T-helper 22 cell (primary cell): ENCODE data around the gene KDELR3.

Experiments
- DNase-seq: peaks from one replicate; pipeline ENCODE4 v3.0.0-alpha.2; 2020; ENCODE audit warnings: low read depth

KDELR3 gene

DNA sequence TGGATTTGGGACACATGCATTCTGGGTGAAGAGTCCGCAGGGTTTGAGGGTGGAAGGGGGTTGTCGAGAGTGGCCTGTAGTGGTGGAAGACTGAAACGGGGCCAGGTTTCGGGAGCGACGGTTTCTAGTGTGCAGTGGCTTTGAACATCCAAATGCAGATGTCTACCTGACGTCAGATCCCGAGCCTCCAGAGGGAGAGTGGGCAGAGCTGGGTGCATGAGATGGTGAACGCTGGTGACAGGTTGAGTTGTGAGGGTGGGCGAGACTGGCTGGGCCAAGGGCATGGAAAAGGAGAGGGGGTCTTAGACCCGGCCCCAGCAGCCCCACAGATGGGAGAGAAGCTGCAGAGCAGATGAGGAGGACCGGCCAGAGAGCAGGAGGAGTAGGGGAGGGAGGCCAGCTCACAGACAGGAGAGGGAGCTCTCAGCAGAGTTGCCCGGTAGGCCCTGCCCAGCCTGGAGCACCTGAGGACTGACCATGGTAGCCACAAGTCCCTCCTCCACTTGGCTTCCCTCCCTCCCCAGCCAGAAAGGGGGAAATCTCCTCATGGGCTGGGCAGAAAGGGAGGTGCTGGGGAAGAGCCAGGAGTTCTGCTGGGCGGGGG, 27.0 kb upstream of the KDELR3 start:
- no peak for DNase-seq

DNA sequence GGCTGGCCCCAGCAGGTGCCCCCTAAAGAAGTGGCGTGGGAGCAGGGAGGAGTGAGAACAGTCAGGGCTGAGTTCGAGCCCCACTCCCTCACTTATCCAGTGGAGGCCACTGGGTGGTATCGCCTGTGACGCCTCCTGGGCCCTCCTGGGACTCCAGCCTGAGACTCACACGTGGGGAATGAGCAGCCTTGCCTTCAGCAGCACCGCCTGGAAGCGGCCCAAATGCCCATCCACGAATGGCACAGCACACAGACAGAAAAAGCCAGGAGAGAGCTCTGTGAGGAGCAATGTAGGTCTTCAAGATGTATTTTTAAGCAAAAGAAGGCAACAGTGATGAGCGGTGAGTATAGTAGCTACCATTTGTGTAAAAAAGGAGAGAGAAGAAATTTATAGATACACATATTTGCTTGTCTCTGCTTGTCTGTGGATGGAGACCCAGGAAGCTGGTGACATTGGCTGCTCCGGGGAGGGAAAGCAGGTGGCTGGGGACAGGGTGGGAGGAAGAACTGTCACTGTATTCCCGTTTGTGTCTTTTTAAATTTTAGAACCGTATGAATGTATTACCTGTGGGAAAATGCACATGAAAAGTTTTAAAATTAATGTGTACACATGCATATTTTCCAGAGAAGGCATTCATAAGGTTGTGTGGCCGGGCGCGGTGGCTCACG, 26.1 kb upstream of the KDELR3 start:
- DNase-seq: no peak

DNA sequence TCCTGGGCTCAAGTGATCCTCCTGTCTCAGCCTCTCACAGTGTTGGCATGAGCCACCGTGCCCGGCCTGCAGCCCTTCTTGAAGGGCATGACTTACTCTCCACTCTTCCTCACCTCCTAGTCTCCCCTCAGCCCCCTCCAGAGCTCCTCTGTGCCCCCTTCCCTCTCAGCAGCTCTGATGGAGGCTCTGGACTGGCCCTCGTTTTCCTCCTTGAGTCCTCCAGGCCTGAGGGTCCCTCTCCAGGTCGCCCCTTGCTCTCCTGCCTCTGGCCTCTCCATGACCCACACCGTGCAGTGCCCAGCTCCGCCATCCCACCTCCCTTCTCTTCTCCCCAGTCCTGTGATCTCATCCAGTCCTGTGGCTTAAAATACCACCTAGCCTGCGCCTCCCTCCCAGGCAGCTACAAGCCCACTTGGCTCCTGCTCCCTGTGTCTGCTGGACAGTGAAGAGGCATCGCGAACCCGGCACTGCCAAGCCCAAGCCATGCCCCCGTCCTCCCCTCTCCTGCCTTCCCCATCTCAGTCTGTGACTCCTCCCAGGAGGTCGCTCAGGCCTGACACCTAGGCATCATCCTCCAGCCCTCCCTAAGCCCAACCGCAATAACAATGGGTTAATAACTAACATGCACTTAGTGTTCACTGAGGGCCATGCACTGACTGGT, 24.8 kb upstream of the KDELR3 start:
- DNase-seq: no peak

DNA sequence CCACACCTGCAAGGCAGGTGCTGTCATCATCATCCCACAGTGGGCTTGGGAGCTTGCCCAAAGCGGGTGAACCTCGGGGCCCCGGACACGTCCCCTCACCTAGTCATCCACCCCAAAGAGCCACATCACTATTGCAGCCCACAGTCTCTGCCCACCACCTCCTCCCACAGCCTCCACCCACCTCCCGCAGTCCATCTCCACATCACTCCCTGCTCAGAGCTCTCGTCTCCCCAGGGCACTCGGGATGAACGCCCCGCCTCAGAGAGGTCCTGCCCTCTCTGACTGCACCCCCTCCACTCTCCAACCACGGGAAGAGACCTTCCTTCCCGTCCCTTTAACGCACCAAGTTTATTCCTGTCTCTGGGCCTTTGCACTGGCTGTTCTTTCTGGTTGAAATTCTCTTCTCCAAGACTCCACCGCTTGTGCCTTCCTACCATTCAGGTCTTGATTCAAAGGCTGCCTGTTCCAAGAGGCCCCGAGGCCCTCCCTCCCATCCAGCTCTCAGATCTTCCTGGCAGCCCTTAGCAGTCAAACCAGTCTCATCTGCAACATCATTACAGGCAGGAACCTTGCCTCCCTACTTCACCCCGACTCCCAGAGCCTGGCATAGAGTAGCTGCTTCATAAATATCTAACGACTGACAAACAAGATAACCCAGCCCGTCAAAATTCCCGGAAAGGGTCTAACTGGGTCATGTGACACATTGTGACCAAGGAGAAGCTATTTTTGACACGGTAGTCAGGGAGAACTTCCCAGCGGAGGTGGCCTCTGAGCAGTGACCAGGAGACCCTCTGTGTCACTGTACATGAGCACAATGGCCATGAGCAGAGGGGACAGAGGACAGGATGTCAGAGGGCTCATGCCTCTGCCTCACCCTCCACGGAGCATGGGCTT, 24.0 kb upstream of the KDELR3 start:
- DNase-seq: no peak

DNA sequence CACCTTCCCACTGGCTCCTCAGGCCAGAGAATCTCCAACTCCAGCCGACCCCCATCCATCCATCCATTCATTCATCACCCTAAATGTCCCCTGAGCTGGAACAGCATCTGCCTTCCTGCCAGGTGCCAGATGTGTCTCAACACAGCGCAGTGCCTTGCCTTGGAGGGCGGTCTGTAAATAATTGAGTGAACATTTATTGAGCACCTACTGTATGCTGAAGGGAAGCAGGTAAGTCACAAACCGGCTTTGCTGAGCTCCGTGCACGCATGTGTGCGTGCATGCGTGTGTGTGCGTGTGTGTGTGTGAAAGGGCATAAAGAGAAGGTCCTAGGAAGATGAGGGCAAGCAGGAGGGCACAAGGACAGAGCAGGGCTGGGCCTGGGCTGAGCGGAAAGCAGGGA, 23.1 kb upstream of the KDELR3 start:
- DNase-seq: no peak

DNA sequence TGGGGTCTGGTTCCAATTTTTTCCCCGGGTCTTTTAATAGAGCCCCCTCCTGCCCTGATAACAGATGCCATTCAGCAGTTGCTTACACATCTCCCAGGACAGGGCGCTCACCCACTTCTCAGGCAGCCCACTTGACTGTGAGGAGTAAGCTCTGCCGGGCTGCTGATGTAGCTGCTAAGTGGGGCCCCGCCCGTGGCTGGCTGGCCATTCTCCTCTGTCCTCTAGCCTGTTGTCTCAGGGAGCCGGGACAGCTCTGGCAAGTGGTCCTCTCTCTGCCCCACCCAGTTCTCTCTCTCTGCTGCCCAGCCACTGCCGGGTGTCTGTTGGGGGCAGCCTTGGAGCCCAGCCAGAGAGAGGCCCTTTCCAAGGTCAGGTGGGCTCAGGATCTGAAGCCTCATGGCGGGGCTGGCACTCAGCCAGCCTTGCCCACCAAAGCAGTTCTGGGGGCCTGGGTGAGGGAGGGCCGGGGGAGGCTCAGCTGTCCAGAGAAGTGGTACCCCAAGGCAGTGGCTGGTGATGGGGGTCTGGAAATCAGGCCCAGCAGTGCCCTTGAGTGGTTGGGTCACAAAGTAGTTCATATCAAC, 21.8 kb upstream of the KDELR3 start:
- no peak for DNase-seq

DNA sequence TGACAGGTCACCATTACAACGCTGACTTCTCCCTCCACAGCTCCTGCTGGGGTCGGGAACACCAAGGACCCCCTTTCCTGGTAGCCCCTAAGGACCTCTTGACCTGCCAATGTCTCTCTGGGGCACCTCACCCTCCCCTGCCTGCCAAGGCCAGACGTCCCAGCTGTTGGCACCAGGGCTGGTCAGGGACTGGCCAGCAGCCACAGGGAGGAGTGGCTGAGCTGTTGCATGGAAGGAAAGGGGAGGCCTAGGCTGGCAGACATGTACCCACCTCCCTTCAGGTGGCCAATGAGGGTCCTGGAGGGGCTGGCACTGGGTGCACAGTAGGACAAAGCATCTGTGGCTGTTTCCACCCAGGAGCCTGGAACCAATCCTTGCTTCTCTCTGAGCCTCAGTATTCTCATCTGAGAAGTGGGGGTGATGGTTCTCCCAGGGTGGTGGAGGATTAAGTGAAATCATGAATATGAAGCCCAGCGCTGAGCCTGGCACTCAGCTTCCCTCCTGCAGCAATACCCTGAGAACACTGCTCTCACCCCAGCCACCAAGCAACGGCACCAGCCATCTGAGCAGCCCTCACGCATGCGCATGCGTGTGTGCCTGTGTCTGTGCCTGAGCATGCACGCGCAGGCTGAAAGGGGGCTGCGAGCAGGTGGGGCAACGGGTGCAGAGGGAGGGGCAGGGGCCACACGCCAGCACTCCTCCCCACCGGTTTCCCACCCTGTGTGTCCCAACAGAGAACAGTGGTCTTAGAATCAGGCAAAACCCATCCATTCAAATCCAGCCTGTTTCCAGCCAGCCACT, 18.8 kb upstream of the KDELR3 start:
- no peak for DNase-seq

DNA sequence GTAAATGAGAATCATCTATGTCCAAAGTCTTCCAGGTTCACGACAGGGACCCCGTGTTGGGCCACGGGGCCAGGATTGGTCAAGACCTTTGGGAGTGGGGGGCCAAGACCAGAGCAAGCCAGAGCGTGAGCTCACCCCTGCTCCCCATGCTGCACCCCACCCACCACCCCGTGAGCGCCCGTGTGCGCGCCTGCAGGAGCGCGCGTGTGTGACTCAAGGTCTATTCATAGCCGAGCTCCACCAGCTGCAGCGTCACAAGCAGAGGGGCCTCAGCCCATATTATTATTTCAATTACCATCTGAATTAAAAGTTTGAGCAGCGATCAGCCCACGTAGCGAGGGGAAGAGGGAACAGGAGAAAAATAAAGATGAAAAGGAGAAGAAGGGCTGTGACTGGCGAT, 18.1 kb upstream of the KDELR3 start:
- no peak for DNase-seq

DNA sequence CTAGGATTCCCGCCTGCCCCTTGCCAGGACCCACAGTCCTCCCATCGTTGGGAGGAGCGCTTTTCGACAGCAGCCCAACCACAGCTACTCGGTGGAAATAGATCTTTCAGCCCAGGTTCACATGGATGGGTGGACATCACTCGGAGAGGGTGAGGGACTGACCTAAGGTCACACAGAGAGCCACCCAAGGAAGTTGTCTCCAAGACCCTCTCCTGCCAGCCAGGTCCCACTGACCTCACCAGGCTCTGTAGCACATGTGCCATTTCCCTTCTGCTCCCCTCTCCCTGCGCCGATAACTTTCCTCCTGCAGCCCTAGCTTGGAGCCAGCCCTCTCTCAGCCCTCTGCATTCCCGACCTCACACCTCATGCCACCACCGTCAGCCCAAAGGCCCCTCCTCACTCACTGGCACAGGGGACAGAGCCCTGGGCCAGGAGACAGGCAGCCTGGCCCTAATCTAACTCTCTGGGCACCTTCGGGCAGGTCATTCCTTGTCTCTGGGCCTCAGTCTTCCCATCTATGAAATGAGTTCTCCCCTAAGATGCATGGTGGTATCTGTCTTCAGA, 17.6 kb upstream of the KDELR3 start:
- no peak for DNase-seq

DNA sequence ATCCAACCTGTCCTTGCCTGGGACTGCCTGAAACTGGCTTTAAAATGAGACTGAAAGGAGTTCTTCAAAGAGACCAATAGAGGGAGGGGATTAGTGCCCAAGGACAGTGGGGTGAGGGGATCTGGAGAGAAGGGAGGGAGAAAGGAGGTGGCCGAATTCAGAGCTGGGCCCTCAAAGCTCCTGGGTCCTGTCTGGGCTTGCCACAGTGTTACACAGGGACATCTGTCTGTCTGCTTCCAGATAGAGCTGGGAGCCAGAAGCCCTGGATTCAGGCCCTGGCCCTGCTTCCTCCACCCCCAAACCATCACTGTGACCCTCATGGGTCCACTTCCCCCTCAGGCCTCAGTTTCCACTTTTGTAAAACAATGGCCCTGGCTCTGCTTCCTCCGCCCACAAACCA, 16.5 kb upstream of the KDELR3 start:
- DNase-seq: no peak

- no peak for DNase-seq
Measured at GRCh38 chr22:38451864-38452263, 16.0 kb upstream of the KDELR3 start.

DNA sequence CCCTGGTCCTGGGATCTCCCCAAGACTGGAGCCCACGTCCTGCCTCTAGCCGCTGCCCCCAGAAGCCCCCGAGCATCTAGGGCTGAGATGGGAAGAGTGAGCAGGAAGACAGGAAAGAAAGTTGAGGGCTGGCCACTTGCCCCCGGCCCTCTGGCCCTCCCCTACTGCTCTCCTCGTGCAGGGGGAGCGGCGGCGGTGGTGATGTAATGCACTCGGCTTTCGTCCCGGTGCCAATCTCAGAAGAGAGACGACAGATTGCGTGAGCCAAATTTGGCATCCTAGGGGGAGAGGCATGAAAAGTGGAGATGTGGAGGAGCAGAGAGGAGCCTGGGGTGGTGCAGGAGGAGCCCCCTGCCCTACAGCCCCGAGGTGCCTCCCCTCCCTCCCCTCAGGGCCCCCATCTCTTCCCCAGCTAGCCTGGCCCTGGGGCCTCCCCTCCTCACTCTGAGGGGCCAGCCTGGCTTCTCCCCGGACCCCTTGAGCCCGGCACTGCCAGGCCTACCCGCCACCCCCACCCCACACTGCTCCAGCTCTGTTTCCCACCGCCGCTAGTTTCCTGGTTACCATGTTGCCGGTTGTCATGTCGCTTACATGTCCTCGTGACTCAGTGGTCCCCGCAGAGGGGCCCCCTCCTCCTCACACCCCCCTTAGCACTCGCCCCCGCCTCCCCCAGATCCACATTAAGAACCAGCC, 15.4 kb upstream of the KDELR3 start:
- no peak for DNase-seq

DNA sequence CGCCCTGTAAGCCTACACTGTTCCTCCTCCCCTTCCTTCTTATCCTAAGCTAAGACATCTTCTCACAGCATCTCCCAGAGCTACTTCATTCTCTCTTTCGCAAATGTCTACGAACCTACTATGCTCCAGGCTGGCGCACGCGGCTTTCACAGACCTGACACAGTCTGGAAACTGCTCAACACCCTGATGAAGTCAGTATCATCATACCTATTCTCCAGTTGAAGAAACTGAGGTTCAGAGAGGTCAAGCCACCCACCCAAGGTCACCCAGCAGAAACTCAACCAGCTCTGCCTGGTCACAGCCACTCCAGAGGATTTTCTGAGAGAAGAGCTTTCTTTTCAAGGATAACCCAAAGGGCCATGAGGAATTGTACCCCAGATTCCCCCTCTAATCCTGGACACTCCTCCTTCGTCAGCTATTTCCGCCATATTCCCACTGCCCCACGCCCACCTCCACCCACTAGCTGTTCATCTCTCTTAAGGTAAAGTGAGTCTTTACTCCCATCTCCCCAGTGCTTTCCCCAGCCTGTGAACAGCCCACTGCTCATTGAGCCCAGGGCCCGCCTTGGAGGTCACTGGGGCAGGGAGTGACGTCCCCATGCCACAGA, 14.7 kb upstream of the KDELR3 start:
- no peak for DNase-seq

GRCh38 chr22:38453996-38454352, 13.9 kb upstream of the KDELR3 start:
- no peak for DNase-seq

DNA sequence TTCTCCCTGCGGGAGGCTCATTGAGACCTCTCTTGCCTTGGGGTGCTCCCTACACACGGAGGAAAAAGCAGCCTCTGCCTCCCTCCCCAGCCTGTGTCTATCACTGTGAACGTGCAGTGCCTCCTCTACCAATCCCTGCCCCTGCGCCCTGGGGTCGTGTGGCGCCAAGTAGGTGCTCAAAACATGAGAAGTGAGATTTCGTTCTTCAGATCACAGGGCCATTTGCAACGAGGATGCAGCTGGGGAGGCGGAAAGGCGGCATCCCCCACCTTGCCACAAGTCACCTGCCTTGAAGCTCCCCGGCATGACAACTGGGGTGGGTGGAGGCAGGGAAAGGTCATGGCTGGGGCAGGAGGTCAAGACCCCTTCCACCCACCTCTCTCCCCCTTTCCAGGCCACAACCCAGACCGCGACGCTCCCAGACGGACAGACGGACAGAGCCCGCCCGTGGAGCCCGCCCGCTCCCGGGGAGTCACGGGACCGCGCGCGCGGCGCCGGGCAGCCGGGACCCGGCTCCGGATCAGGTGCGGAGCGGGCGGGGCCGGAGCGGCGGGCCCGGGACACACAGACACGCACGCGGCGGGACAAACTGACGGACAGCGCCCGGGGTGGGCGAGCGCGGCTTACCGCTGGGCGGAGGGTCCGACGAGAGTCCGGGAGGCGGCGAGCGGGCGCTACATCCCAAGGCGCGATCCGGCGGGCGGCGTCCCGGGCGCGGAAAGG, 13.4 kb upstream of the KDELR3 start:
- DNase-seq: no peak

DNA sequence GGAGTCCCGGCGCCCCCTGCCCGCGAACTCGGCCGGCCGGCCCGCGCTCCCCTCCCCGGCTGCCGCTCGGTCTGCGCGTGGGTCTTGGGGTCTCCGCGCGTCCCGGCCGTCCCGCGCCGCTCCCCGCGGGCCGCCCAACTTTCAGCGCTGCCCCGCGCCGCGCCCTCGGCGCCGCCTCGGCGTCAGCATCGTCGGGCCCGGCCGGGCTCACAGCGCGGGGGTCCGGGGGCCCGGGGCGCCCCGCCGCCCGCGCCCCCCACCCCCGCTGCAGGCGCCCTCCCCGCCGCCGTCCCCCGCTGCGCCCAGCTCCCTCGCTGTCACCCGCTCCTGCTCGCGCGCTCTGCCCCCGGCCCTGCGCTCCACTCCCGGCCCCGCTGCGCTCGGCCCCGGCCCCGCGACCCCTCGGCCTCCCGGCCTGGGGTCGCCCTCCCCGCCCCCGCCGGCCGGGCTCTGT, 12.8 kb upstream of the KDELR3 start, which contains the start of gene KCNJ4:
TSS of gene KCNJ4 (minus strand) at position 124 of the 454 bp plus-strand sequence. CDS start 27,067 bp downstream, outside the sequence.
- DNase-seq: no peak

DNA sequence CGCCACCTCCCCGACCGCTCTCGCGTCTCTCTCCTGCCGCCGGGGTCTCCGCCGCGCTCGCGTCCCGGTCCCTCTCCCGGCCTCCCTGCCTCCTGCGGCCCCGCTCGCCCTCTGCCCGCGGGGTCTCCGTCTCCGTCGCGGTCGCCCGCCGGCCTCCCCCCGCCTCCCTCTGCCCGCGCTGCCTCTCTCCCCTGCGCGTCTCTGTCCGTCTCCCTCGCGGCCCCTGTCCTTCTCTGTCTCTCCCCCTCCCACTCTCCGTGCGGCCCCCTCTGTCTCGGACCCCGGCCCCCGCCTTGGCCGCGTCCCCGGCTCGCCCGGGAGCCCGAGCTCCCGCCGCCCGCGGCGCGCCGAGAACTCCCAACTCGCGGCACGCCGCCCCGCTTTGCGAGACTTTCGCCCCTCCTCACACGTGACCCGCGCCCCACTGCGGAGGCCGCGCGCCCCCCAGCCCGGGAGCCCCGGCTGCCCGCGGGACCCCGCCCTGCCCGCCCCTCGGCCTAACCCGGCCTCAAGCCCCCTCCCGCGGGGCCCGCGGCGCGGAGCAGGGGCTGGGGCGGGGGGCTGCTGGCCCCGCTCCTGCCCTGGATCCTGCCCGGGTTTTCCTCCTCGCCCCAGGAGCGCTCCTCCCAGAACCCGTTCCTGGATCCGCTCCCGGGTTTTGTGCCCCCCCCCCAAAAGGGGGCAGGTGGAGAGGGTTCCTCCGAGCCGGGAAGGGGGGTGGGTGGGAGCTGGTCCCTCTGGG, 12.2 kb upstream of the KDELR3 start:
- DNase-seq: no peak

GRCh38 chr22:38456272-38456835, 11.5 kb upstream of the KDELR3 start:
- DNase-seq: no peak
